GM18511 (cell line): Measurements from ENCODE around the gene PACRG.

Source experiments
- ATAC-seq: cut with Tn5 transposase; IDR thresholded peaks from one replicate; pipeline ENCODE4 v1.9.1; 2021; ENCODE audit warnings: mild to moderate bottlenecking, moderate library complexity; ENCODE audit not compliant: unreplicated experiment

PACRG gene

DNA sequence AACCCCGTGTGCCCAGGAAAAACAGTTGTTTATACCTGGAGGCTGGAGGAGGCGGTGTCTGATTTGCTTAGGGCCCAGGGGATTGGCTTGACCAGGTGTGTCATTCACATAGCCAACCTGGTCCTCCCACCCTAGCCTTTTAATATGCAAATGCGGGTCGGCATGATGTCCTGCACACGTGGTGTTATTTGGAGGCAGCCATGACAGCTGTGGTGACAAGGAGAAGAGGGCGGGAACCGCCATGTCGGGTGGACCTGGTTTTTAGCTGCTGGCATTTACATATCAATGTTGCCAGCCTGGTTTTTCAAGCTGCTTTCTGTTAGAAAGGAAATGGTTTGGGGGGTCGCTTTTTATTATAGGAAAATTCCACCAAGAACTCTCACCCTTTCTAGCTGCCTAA, 395.3 kb downstream of the PACRG start:
- ATAC-seq = no peak

DNA sequence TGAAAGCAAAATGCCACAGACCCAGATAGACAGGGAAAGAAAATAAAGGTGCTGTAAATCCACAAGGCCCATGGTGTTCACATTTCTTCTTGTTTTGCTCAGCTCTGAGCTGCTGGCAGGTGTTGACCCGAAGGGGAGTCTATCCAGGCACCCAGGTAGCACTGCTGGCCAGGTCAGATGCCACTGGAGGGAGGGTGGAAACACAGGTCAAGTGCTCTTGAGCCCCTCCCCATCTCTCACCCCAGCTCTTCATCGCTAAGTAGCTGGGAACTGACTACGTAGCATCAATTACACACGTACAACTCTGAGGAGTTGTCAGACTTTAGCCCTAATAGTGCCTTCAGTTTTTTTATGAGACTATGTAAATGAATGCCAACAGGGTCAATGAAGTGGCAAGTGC, 399.0 kb downstream of the PACRG start:
- no peak for ATAC-seq

DNA sequence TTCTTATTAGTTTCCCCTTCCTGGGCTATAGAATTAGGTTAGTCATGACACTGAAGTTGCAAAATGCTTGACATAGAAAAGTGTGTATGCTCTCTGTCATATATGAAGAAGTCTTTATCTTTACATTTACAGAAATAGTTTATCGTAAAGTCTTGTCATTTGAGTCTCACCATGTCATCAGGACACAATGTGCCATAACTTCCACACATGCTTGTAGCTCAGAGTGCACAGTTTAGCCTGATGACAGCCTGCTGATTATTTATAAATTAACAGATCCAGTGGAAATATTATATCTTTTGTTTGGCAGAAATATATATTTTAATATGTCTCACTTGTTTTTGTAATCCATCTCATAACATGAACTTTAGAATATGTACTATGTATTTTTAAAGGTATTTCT, 399.8 kb downstream of the PACRG start:
- no peak for ATAC-seq

DNA sequence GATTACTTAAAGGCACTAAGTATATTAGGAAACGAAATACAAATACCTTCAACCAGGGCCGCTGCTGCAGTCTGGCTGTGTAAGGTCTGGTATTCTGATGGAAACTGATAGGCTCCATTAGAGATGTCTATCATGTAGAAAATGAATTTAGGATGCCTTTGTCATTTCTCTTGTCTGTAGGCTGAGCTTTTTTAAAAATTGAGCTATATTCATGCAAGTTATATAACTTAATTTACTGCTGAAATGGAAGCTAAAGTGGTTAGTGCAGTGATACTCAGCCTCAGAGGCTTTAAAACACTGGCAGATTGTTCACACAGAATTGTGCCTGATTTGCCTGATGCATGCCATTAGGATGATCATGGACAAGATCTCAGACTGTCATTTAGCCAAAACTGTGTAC, 400.6 kb downstream of the PACRG start:
- no peak for ATAC-seq

DNA sequence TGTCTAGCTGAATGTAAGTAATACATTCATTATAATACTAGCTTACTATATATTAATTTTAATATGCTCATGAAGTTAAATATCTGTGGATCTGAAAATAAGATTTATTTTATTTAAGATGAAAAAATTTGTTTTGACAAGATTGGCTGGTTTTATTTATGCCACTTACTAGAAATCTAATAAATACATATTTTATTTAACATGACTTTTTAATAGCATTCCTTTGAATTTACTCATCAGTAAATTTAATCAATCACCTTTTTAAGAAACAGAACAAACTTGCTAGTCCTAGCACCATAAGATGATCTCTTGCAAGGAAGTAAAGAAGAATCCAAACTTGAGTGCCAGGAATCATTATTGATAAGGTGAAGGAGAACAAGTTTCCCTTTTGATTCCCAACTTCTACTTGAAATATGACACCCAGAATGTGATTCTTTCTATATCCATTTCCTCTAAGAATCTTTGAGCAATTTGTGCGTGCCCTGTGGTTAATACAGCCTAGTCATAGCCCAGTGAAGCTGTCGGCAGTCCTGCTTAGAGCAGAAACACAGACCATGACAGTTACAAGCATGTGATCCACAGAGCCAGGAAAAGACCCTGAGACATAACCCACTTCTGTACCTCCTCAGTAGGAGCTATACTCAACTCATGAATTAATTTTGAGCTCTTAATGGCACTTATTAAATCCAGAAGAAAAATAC, 404.4 kb downstream of the PACRG start:
- no peak for ATAC-seq

DNA sequence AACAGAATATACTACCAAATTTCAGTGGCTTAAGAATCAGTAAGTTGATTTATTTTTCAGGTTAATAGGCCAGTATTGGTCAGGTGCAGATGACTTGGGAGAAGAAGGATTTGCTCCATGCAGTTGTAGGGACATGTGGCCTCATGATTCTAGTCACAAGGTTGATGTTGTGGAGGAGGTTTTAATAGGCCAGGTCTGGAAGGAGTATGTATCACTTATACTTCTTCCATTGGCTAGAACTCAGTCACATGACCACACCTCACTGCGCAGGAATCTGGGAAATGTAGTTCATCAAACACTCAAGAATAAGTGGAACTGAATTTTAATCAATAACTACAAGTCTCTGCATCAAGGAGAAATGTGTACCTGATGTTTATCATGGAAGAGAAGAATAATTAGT, 405.2 kb downstream of the PACRG start:
- no peak for ATAC-seq

DNA sequence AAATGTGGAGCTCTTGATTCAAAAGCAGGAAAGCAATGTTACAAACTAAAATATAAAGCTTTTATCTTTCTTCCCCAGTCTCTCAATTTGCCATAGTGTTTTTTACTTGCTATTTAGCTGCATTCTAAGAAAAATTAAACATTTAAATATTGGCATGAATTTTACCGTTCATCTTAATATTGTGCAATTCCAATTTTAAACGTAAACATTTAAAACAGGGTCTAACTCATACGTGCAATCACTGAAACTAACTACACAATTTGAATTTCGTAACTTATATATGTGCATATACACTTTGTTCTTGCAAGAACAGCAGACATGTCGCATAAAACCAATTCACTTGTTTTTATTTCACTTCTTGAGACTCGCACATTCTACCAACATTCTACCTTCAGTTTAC, 405.9 kb downstream of the PACRG start:
- ATAC-seq = no peak

DNA sequence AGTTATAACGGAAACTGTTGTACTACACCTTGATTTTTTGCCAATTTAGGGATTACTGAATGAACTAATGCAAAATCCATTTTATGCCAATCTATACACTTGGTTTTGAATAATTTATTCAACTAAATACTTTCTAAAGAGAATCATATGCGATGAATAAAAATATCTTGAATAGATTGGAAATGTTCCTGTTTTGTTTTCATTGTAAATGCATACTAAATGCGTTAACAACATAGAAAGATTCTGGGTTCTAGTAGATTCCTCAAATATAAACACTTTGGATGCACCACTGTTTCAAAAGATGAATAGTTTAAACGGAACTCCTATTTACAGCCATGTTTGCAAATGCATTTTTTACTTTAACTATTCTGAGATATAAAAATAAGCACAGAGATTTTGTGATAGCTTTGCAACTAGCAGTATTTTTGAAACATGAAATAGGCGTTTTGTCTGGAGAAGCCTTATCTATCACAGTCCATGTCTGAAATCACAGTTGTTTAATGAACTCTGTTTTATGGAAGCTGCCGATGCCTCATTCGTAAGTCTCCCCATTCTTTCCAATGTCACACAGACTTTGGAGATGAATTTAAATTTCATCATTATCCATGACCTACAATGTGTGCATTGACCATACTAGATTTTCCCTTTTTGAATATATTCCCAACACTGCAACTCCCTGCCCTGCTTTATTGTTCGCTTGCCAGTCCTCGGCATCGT, 409.1 kb downstream of the PACRG start:
- no peak for ATAC-seq

DNA sequence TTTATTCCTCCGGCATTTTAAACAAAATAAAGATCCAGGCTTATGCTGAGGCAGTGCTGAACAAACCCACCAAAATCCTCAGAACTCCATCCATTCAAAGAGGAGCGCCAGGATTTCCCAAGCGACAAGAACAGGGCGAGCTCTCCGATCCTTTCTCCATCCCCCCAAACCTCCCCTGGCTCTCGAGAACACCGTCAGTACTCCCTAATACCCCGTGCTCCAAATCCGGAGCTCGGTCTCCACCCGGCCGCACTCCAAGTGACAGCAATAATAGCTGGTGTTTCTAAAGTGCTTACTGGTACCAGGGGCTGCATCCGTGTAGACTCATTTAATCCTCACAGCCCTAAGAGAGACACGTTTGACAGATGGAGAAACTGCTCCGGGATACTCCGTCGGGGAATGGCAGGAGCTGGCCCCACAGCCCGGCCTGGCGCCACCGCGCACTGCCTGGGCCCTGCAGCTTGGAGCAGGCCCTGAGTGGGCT, 409.7 kb downstream of the PACRG start:
- no peak for ATAC-seq

DNA sequence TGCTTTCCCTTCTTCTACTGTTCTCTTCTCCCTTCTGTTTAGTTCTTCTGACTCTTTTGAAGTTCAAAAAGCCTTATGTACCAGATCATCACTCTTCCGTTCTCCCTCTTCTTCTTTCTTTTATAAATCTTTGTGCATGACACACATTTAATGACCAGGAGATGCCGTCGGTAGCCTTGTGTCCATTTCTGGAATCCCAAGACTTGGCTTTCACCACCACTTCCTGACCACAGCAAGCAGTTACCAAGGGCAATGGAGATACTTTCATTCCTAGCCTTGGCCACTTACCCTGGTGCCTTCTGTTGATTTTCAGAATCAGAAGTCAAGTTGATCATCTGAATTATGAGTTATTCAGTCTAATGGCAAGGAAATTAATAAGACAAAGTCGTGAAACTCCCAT, 418.3 kb downstream of the PACRG start:
- ATAC-seq = no peak

DNA sequence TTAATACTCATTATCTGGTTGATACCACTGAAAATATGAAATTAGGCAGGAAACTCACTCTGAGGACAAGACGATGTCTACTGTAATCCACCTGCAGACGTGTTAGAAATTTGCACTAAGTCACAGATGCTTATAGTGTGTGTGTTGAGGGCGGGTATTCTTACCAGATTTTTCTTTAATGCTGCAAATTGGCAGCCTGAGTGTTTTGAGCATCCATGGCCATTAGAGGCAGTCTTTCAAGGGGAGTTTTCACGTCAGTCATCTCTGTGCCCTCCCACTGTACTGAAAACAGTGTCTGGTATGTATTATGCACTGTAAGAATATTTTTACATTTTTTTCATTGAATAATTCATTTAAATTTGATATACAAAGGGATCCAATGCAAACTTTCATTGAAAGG, 420.2 kb downstream of the PACRG start:
- ATAC-seq = no peak

DNA sequence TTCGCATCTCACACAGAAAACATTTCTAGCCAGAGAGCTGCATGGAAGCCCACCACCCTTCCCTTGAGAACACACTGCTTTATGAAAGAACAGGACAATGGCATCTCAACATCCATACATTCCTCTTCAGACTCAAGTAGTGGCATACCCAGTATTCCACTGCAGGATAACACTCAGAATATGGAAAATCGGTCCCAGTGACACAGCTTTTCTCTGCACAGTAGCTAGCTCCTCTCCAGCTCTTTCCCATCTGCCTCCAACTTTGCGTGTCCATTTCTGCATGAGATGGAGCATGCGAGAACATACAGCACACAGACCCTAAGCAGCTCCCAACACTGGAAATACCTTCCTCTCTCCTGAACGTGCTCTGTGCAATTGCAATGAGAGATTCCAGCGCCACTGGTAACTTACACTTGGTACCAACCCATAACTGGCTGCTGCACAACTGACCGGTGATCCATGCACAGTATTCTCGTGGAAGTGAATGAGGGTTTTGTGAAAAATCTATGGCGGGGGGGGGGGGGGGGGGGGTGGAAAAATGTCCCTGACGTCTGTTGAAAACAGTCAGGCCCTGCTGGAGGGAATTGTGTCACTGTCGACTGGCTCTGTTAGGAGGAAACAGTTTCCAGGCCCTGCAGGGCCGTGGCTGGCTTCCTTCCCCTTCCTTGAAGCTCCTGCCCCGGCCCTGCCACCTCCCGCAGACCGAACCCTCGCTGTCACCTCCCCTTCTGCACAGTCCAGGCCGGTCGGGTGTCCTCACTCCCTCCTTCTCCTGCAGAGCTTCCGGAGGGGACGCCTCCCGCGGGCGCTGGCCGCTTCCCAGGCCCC, 420.9 kb downstream of the PACRG start:
- no peak for ATAC-seq

DNA sequence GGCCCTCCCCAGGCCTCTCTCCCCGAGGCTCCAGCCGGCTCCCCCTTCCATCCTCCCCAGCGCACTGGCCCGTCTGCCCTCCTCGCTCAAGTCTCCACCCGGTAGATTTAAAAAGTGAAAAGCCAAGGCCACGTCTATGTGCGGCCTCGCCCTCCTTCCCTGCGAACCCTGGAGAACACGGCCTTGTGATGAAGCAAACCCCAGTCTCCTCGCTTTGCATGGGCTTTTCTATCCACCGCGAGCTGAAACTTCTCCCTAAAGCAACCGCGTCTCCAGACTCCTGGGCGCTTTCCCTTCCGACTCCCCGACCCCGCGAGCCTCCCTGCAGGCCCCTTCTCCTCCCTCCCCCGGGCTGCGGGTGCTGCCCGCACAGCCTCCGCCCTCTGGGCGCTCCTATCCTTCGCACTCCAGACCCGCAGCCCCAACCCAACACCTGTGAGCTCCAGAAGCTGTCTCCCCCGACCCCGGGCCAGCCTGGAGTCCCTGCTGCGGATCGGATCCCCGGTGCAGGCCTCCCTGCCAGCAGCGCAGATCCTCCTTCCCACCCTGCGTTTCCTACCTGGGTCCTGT, 421.6 kb downstream of the PACRG start:
- ATAC-seq = no peak

DNA sequence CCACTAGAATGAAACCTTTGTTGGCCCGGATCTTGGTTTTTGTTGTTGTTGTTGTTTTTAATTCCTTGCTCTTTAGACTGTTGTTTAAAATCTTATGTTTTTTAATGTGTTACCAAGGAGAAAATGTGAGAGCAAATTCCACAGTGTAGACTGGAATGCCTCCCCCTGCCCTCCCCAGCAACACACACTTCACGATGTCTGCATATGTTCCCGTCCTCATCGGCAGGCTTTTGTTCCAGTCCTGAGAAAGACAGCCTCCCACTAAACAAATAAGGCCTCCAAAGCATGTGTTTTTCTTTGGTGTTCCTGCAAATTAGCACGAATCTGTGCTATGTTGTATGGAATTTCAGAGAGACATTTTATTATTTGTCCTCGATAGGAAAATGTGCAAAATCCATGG, 423.4 kb downstream of the PACRG start:
- ATAC-seq = no peak

DNA sequence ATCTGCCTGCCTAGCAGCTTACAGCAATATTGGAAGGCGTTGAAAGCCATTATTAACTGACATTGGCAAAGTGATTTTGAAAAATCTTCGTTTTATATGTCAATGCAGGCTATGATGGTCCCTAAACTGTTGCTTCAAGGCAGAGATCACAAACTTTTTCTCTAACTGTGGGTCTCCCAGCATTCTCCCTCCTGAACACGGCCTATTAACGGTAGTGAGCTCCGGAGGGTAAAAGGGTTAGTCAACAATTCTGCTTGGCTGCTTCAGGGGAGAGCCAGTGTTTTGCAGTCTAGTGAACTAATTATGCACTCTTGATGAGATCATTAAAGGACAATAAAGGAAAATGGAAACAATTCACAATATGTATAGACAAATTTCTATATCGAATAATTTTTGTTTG, 424.9 kb downstream of the PACRG start:
- no peak for ATAC-seq

DNA sequence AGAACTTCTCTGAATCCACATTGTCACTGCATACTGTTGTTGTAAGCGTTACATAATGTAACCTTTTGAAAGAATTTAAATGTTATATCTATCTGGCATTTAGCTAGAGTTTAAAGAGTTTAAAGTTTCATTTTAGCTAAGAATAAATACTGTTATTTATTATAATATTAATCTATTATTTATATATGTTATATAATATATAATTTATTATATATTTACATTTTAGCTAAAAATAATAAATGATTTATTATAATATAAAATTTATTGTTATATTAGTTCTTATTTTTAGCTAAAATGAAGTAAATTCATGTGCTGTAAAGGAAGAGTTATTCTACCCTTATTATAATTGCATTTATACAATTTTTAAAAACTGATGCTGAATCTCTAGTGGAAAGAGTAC, 431.3 kb downstream of the PACRG start:
- ATAC-seq = no peak

DNA sequence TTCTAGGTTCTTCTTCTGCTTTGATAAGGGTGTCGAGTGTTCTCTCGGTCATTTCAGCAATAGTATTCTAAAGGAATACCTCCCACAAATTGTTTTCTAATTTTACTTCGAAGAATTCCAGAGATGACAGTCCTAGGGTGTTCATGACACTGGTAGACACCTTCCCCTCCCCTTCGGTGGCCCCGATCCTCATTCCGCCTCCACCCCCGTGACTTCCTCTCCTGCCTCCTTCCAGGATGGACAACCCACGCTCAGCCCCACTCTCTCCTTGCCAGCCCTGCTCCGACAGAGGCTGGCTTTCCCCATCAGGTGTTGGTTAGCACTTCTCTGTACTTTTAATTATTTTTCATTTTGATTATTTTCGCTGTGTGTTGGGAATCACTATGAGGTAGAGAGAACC, 431.9 kb downstream of the PACRG start:
- no peak for ATAC-seq

DNA sequence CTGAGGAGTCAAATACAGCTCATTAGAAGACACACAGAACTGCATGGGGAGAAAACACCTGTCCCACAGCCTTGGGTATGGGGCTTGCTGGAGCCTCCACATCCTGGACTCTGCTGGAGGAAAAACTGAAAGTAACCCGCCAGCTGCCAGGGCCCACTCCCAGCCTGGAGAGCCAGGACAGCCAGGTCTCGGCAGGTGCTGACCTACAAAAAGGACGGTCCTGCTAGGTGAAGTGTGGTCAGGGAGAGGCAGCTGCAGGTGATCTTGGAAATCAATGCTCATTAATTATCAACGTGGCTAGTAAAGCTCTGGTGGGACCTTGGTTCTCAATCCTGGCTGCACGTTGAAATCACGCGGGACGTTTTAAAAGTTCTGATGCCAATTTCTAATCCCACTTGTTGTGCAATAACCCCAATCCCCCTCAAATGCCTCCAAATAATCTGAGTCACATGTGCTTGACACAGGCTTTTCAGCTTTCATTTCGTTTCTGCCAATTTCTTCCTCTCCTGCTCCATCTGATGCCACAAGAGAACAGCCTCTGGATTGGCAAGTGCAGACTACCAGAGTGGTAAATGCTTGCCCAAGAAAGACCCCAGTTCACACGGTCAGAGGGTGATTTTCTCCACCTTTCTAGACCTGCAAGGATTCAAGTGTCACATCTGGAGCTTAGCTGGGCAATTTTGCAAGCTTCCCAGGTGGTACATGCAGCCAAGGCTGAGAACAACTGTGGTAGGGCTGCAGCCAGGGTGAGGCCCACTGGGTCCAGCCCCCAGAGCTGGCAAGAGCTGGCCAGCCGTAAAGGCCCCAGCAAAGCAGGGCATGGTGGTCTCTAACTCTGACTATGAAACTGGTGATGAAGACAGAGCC, 434.5 kb downstream of the PACRG start:
- ATAC-seq = no peak

DNA sequence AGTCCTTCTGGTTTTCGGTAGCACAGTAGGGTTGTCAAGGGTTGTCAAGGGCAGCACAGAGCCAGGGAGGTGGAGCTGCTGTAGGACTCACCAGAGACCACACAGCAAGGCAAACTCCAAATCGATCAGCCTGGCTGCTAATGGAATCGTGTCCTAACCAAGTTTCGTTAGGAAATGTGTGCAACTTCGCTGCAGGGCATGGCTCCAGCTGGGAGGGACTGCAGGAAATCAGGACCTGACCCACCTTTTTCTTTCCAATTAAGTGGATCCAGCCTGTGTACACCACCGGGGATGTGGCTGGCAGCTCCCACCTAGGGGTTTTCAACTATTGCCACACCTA, 435.1 kb downstream of the PACRG start:
- ATAC-seq = no peak

DNA sequence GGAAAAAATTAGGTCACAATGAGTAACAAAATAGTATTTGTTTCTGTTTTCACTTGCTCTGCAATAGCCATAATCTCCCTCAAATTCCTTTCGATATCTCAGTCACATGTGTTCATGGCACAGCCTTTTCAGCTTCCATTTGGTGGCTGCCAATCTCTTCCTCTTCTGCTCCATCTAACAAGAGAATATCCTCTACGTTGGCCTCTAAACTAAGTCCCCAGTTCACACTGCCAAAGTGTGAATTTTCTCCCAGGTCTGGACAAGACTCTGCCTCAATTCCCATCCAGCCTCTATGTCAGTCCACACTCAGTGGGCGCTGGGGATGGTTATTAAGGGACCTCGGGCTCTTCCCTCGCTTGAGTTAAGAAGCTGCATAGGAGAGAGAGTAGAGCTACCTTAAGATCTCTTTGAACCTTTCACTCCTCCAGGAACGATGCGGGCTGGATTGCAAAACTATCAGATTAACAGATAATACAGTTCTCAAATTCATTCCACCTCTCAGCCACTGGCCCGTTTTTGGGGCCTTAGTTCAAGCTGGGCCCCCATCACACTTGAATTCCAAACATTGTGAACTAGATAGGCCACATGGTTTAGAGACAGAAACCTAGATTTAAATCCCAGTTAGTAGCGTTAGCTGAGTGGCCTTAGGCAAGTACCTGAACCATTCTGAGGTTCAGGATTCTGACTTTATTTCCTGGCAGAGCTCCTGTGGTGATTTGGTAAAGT, 436.6 kb downstream of the PACRG start:
- no peak for ATAC-seq
